COLO829 (cell line): Measurements from ENCODE around the gene ZFP14.
A peak's percentile ranks its signal among the peaks of the same experiment; 100 is the strongest.

Source experiments
- DNase-seq: peaks from one replicate; pipeline ENCODE4 v3.0.0; 2012; ENCODE audit warnings: low spot score

Gene ZFP14

DNA sequence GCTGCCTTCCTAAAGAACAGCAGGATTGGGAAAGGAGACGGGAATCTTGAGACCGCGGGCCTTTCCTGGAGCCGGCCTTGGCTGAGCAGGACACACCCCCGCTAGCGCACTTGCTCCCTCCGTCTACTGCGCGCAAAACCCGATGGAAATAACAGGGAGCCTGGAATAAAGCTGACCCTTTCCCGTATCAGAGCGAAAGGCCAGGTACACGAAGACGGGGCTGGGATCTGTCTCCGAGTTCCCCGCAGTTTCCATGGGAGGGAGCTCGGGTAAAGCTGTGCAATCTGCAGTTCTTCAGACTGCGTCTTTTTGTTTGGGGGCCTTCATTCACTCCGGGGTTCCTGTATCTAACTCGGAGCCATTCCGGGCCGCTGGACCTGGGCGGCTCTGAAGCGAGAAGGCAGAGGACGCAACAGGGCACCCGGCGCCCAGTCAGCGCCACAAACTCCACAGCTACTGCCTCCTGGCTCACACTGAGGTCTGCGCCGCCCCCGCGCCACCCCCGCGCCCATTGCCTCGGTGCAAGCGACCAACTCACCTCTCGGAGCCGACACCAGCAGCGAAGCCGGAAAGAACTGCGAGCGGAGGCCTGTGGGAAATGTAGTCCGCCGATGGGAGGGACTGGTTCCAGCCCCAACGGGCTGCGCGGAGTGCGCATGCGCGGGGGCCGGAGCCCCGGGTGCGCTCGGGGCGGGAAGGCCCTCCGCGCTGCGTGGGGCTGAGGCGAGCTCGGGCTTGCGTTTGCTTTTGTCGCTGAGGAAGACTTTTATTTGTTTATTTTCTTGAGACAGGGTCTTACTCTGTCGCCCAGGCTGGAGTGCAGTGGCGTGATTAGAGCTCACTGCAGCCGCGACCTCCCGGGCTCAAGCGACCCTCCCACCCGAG, at the start of gene ZFP14:
Gene ZFP14, minus strand, starts transcription at position 577 of the 885 bp plus-strand sequence. CDS start 11,309 bp downstream, outside the sequence.
- DNase-seq, result peak; percentile 96

DNA sequence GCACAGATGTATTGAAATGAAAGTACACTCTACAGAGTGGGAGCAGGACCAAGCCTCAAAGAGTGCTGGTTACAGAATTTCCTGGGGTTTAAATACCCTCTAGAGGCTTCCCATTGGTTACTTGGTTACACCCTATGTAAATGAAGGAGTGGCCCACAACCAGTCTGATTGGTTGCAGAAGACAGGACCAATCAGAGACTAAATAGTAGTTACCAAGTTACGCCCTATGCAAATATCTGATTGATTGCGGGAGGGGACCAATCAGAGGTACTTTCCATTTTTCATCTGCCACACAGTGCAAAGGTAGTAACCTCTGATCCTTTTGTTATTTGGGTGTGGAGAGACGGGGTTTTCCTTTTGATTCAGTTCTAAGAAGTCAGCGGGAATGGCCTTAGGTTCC, 44.9 kb upstream of the ZFP14 start:
- DNase-seq, result no peak

DNA sequence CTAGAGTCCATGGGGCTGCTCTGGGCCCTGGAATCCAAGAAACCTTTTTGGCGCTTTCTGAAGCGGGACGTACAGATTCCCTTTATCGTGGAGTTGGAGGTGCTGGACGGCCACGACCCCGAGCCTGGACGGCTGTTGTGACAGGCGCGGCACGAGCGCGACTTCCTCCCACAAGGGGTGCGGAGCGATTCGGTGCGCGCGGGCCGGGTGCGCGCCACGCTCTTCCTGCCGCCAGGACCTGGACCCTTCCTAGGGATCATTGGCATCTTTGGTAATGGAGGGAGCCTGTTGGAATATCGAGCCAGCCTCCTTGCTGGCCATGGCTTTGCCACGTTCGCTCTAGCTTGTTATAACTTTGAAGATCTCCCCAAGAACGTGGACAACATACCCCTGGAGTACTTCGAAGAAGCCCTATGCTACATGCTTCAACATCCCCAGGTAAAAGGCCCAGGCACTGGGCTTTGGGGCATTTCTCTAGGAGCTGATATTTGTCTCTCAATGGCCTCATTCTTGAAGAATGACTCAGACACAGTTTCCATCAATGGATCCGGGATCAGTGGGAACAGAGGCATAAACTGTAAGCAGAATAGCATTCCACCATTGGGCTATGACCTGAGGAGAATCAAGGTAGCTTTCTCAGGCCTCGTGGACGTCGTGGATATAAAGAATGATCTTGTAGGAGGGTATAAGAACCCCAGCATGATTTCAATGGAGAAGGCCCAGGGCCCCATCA, 42.9 kb upstream of the ZFP14 start:
- no peak for DNase-seq

- no peak for DNase-seq
Measured at GRCh38 chr19:36420961-36421748, 42.2 kb upstream of the ZFP14 start.

GRCh38 chr19:36418287-36419001, 39.4 kb upstream of the ZFP14 start, which contains the start of gene ZFP82:
ZFP82 (minus strand) TSS chr19:36418644; CDS start chr19:36409789, 8,855 bp downstream.
- no peak for DNase-seq

- DNase-seq, result no peak
Measured at GRCh38 chr19:36417752-36418286, 38.8 kb upstream of the ZFP14 start.

DNA sequence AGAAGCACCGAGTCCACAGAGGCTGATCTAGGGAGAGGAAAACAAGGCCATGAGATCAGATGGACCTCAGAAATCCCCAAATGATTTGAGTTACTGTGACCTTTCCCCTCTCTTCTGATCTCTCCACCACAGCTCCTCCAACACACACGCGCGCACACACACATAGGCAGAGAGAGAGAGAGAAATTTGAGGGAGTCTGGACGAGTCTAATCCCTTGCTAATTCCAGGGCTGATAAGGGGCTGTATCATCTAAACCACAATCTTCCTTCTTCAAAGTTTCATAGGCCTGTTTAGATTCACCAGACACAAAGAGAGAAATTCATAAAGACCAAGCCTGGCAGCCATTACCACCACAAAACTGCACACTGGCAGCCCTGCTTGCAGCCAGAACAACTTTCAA, 30.8 kb upstream of the ZFP14 start:
- DNase-seq, result no peak

DNA sequence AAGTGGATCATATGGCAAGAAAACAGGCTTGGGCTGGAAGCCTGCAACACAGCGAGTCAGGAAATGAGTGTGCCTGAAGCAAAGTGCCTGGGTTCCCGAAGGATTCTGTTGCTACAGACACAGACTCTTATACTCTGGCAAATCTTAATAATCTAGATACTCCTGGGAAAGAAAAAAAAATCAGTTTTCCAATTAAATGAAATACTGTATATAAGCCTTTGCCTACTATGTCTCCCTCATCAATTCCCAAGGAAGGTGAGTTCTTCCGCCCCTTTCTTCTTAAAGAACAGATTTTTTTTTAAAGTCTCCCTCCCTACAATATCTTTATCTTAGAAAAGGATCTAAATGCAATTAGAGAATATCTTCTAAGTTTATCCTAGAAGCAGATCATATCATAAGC, 29.1 kb upstream of the ZFP14 start:
- DNase-seq, result no peak

GRCh38 chr19:36404498-36404897, 25.5 kb upstream of the ZFP14 start:
- DNase-seq, result no peak

GRCh38 chr19:36401475-36401874, 22.5 kb upstream of the ZFP14 start:
- no peak for DNase-seq

- no peak for DNase-seq
Measured at GRCh38 chr19:36398571-36398970, 19.6 kb upstream of the ZFP14 start.

DNA sequence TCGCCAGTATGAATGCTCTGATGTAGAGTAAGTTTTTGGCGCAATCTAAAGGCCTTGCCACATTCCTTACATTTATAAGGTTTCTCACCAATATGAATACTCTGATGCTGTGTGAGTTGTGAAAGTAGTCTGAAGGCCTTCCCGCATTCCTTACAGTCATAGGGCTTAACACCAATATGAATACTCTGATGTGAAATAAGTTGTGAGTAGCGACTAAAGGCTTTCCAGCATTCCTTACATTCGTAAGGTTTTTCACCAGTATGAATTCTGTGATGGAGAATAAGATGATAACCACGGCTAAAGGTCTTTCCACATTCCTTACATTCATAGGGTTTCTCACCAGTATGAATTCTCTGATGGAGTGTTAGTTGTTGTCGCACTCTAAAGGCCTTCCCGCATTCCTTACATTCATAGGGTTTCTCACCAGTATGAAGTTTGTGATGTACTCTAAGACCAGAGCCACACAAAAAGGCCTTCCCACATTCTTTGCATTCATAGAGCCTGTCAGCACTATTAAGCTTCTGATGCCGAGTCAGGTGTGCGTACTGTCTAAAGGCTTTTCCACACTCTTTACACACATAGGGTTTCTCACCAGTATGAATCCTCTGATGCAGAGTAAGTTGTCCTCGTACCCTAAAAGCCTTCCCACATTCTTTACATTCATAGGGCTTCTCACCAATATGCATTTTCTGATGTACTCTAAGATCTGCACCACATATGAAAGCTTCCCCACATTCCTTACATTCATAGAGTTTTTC, 14.1 kb upstream of the ZFP14 start:
- no peak for DNase-seq

DNA sequence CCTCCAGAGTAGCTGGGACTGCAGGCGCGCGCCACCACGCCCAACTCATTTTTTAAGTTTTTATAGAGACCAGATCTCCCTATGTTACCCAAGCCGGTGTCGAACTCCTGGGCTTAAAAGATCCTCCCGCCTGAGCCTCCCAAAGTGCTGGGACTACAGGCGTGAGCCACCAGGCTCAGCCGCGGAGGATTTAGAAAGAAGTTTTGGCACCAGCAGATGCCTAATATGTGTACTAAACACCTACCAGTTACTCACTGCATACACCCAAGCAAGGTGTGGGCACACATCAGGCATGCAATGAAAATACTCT, 464 bp upstream of the ZFP14 start:
- DNase-seq, result no peak

- no peak for DNase-seq
Measured at GRCh38 chr19:36377541-36378178, 1.3 kb downstream of the ZFP14 start.

DNA sequence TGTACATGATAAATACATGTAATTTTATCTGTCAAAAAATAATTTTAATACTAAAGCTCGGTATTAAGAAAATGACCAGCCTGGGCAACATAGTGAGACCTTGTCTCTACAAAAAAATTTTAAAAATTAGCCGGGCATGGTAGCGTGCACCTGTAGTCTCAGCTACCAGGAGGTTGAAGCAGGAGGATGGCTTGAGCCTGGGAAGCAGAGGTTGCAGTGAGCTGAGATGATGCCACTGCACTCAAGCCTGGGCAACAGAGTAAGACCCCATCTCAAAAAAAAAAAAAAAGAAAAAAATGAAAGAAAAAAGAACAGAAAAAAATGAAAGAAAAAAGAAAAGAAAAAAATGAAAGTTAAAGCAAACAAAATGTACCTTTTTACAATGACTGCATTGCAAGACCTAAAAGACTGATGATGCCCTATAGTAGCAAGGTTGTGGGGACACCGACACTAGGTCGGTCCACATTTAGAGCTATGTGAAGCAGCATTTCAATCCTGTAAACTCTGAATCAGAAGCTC, 5.3 kb downstream of the ZFP14 start:
- DNase-seq, result no peak

DNA sequence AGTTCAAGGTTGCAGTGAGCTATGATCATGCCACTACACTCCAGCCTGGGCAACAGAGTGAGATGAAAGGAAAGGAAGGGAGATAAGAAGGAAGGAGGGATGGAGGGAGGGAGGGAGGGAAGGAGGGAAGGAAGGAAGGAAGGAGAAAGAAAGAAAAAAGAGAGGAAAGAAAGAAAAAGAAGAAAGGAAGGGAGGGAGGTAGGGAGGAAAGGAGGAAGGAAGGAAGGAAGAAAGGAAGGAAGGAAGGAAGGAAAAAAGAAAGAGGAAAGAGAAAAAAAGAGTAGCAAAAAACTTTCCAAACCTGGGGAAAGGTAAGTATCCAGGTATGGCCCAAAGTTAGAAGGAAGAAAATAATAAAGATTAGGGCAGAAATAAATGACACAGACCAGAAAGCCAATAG, 7.1 kb downstream of the ZFP14 start:
- no peak for DNase-seq

GRCh38 chr19:36363845-36364244, 15.2 kb downstream of the ZFP14 start:
- DNase-seq, result no peak

DNA sequence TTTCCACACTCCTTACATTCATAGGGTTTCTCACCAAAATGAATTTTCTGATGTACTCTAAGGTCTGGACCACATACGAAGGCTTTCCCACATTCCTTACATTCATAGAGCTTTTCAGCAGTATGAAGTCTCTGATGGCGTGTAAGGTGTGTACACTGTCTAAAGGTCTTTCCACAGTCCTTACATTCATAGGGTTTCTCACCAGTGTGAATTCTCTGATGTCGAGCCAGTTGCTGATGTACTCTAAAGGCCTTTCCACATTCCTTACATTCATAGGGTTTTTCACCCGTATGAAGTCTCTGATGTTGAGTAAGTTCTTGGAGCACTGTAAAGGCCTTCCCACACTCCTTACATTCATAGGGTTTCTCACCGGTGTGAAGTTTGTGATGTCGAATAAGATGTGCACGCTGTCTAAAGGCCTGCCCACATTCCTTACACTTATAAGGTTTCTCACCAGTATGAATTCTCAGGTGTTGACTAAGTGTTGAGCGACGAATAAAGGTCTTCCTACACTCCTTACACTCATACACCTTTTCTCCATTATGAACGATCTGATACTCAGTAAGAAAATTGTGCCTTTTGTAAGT, 38.1 kb downstream of the ZFP14 start:
- no peak for DNase-seq

DNA sequence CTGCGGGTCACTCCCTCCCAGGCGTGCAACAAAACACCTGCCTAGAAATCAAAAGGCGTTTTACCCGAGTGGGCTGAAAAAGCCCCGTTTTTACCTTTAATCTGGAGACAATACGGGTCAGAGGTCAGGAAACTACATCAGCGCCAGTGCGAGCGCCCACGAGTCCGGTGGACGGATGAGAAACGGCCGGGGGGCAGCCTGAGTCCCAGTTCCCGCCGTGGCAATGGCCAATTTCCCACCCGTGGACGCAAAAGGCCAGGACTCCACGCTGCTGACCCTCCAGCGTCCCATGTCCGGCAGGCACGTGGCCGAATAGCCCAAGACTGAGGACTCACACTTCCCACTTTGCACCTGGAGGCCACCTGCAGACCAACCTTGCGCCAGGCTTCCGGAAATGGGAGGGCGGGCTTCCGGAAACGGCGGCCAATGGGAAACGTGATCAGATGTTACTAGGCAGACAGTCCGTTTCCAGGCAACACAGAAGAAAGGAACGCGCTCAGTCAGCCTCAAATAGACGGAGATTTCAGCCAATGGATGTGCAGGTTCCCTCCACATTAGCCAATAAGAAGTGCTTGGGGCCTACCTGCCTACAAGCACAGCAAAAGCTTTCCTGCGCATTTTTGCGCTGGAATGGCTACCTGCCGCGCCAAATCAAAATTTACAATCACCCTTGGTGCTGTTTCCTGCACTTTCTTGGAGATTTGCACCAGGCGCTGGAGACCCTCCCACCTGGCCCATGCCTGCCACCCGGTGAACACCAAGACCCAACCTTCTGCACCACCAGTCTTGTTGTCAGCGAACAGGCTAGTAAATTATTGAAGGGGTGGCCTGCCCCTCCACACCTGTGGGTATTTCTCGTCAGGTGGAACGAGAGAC, 47.4 kb downstream of the ZFP14 start:
- peak; percentile 70 for DNase-seq
